ENCODE results near the gene SMAD1.

SMAD1 gene

GRCh38 chr4:145545031-145545430, 63.4 kb downstream of the SMAD1 start:
- Histone ChIP-seq H3K9me2 (replicated peaks; ENCODE audit: control insufficient read depth, low read length) (no peaks in the 10 kb centered on the region), H3K4me2 (ENCODE audit: low read length) (peak overlapping the region; percentile 11; the same call in 1 of the 2 replicates), H3K27ac (ENCODE audit: low read depth, low read length) (no peak overlapping the region), H3K4me1 (ENCODE audit: control insufficient read depth, low read length) (peaks cover 78% of the 10 kb centered on the region), H3K27me3 (ENCODE audit: control insufficient read depth, low read length) (no peaks in the 10 kb centered on the region), H3K36me3 (ENCODE audit: control insufficient read depth, low read length) (peaks cover 76% of the 10 kb centered on the region), H3K79me2 (ENCODE audit: control insufficient read depth, low read length) (peaks cover 16% of the 10 kb centered on the region), H3K9me3 (ENCODE audit: control insufficient read depth, insufficient read depth, low read length) (no peaks in the 10 kb centered on the region), H3F3A (ENCODE audit: control insufficient read depth, insufficient read depth) (peaks cover 2% of the 10 kb centered on the region), H4K20me1 (ENCODE audit: control insufficient read depth, insufficient read depth, low read depth, low read length) (no peaks in the 10 kb centered on the region), H3K4me3 (ENCODE audit: low read length) (no peak overlapping the region)
- TF ChIP-seq EZH2phosphoT487 (IDR thresholded peaks at IDR 0.05; ENCODE audit: borderline replicate concordance, low read length) (no peak), CTCF (IDR thresholded peaks at IDR 0.05; ENCODE audit: low read depth, low read length, poor library complexity, severe bottlenecking) (no peak)

- Histone ChIP-seq H3K27ac (ENCODE audit: low read depth, low read length) (no peak overlapping the region), H3K79me2 (ENCODE audit: control insufficient read depth, low read length) (peaks cover 13% of the 10 kb centered on the region), H4K20me1 (ENCODE audit: control insufficient read depth, insufficient read depth, low read depth, low read length) (no peaks in the 10 kb centered on the region), H3K27me3 (ENCODE audit: control insufficient read depth, low read length) (no peaks in the 10 kb centered on the region), H3F3A (ENCODE audit: control insufficient read depth, insufficient read depth) (peaks cover 2% of the 10 kb centered on the region), H3K4me1 (ENCODE audit: control insufficient read depth, low read length) (peaks cover 78% of the 10 kb centered on the region), H3K4me3 (ENCODE audit: low read length) (no peak overlapping the region), H3K9me3 (ENCODE audit: control insufficient read depth, insufficient read depth, low read length) (no peaks in the 10 kb centered on the region), H3K36me3 (ENCODE audit: control insufficient read depth, low read length) (peaks cover 69% of the 10 kb centered on the region), H3K4me2 (ENCODE audit: low read length) (peak overlapping the region; percentile 11), H3K9me2 (replicated peaks; ENCODE audit: control insufficient read depth, low read length) (no peaks in the 10 kb centered on the region)
- TF ChIP-seq EZH2phosphoT487 (IDR thresholded peaks at IDR 0.05; ENCODE audit: borderline replicate concordance, low read length) (no peak), CTCF (IDR thresholded peaks at IDR 0.05; ENCODE audit: low read depth, low read length, poor library complexity, severe bottlenecking) (no peak)
Measured at GRCh38 chr4:145545538-145546174, 64.0 kb downstream of the SMAD1 start.

GRCh38 chr4:145546175-145546915, 64.7 kb downstream of the SMAD1 start:
- Histone ChIP-seq H3K27me3 (ENCODE audit: control insufficient read depth, low read length) (no peaks in the 10 kb centered on the region), H3K27ac (ENCODE audit: low read depth, low read length) (no peak overlapping the region), H3K36me3 (ENCODE audit: control insufficient read depth, low read length) (peaks cover 65% of the 10 kb centered on the region), H3K4me3 (ENCODE audit: low read length) (no peak overlapping the region), H3K9me3 (ENCODE audit: control insufficient read depth, insufficient read depth, low read length) (no peaks in the 10 kb centered on the region), H4K20me1 (ENCODE audit: control insufficient read depth, insufficient read depth, low read depth, low read length) (no peaks in the 10 kb centered on the region), H3F3A (ENCODE audit: control insufficient read depth, insufficient read depth) (peaks cover 2% of the 10 kb centered on the region), H3K79me2 (ENCODE audit: control insufficient read depth, low read length) (peaks cover 13% of the 10 kb centered on the region), H3K4me2 (ENCODE audit: low read length) (peak overlapping the region; percentile 11), H3K4me1 (ENCODE audit: control insufficient read depth, low read length) (peaks cover 78% of the 10 kb centered on the region), H3K9me2 (replicated peaks; ENCODE audit: control insufficient read depth, low read length) (no peaks in the 10 kb centered on the region)
- no peak for TF ChIP-seq EZH2phosphoT487 (IDR thresholded peaks at IDR 0.05; ENCODE audit: borderline replicate concordance, low read length)
- TF ChIP-seq CTCF (IDR thresholded peaks at IDR 0.05; ENCODE audit: low read depth, low read length, poor library complexity, severe bottlenecking): no peak

Data from DOHH2 (cell line).